Activated T-cell treated with anti-CD3 and anti-CD28 coated beads for 4 hours (primary cell): ENCODE results near the gene DCST1.

Experiments
- DNase-seq: peaks from one replicate; pipeline ENCODE4 v3.0.0-alpha.2; 2020

DCST1 gene

GRCh38 chr1:155077758-155078445, 44.3 kb downstream of the DCST1 start:
- no peak for DNase-seq

- DNase-seq, result peak; percentile 57
Observed at GRCh38 chr1:155078469-155079209, 45.0 kb downstream of the DCST1 start, which contains the start of gene EFNA3. EFNA3 (plus strand) TSS chr1:155078837; CDS start chr1:155078942, 105 bp downstream.

- no peak for DNase-seq
Observed at GRCh38 chr1:155079210-155079486, 45.5 kb downstream of the DCST1 start.

GRCh38 chr1:155079487-155080311, 46.1 kb downstream of the DCST1 start:
- DNase-seq, result no peak

GRCh38 chr1:155080312-155081228, 46.9 kb downstream of the DCST1 start:
- DNase-seq, result no peak

- no peak for DNase-seq
Observed at GRCh38 chr1:155081472-155082300, 48.1 kb downstream of the DCST1 start.

GRCh38 chr1:155082301-155083051, 48.9 kb downstream of the DCST1 start:
- no peak for DNase-seq

- no peak for DNase-seq
Observed at GRCh38 chr1:155083052-155083541, 49.5 kb downstream of the DCST1 start.

- no peak for DNase-seq
Observed at GRCh38 chr1:155083865-155084721, 50.5 kb downstream of the DCST1 start.

GRCh38 chr1:155084722-155085503, 51.3 kb downstream of the DCST1 start:
- peak; percentile 86 for DNase-seq

GRCh38 chr1:155085504-155086127, 52.0 kb downstream of the DCST1 start:
- peak; percentile 77 for DNase-seq

GRCh38 chr1:155086128-155086741, 52.6 kb downstream of the DCST1 start:
- peak; percentile 64 for DNase-seq

- no peak for DNase-seq
Observed at GRCh38 chr1:155086856-155087535, 53.4 kb downstream of the DCST1 start.

GRCh38 chr1:155091071-155092051, 57.7 kb downstream of the DCST1 start:
- DNase-seq, result peak; percentile 81

- DNase-seq, result no peak
Observed at GRCh38 chr1:155092131-155092530, 58.5 kb downstream of the DCST1 start.

- no peak for DNase-seq
Observed at GRCh38 chr1:155092641-155093040, 59.0 kb downstream of the DCST1 start.
